NB4 (cell line): Measurements from ENCODE around the gene PARD6B.
A peak's percentile ranks its signal among the peaks of the same experiment; 100 is the strongest.

ENCODE experiments used
- DNase-seq: peaks from one replicate; pipeline ENCODE4 v3.0.0; 2010; ENCODE audit warnings: low read depth
- H3K4me3 ChIP-seq: one replicate; pipeline ENCODE4 v1.5.1; 2011; ENCODE audit warnings: mild to moderate bottlenecking, low read depth, low read length, moderate library complexity
- CTCF ChIP-seq: IDR thresholded peaks from one replicate; pipeline ENCODE4 v1.5.1; 2012; ENCODE audit warnings: low read depth, low read length
- MAX ChIP-seq: IDR thresholded peaks from 2 replicates; pipeline ENCODE4 v1.6.1; 2011; ENCODE audit warnings: low read depth, low read length
- MYC ChIP-seq: IDR thresholded peaks from 2 replicates; pipeline ENCODE4 v1.6.1; 2011; ENCODE audit warnings: low read depth, low read length
- POLR2A ChIP-seq: IDR thresholded peaks from 2 replicates; pipeline ENCODE4 v1.6.1; 2011; ENCODE audit warnings: mild to moderate bottlenecking; ENCODE audit not compliant: insufficient read length; ENCODE audit errors: extremely low read depth

The PARD6B gene

GRCh38 chr20:50743087-50743486 is 11.7 kb downstream of the PARD6B start:
- H3K4me3 ChIP-seq: no peak overlapping the region
- no peak for DNase-seq
- TF ChIP-seq CTCF (no peak), MAX (no peak), POLR2A (no peak), MYC (no peak)

- DNase-seq: peak; percentile 31
- H3K4me3 ChIP-seq: no peak overlapping the region
- TF ChIP-seq MAX (no peak), POLR2A (no peak), MYC (no peak), CTCF (no peak)
These were observed 12.9 kb downstream of the PARD6B start for GRCh38 chr20:50744143-50744792.

GRCh38 chr20:50745634-50746137 is 14.3 kb downstream of the PARD6B start:
- TF ChIP-seq MYC: no peak
- TF ChIP-seq CTCF: no peak
- TF ChIP-seq POLR2A: no peak
- no peak for TF ChIP-seq MAX
- no peak for DNase-seq

GRCh38 chr20:50746138-50746940 is 15.0 kb downstream of the PARD6B start:
- DNase-seq: no peak
- H3K4me3 ChIP-seq: no peak overlapping the region
- TF ChIP-seq MAX (no peak), CTCF (no peak), MYC (no peak), POLR2A (no peak)

More at GRCh38 chr20:50745634-50746137, 14.3 kb downstream of the PARD6B start:
- H3K4me3 ChIP-seq: no peak overlapping the region

- no peak overlapping the region for H3K4me3 ChIP-seq
- DNase-seq: no peak
- TF ChIP-seq MAX (no peak), POLR2A (no peak), MYC (no peak), CTCF (no peak)
These were observed 15.9 kb downstream of the PARD6B start for GRCh38 chr20:50747275-50747674.
